ENCODE measurements around the gene AKAP8L. TPM values are rescaled to one million over a fixed set of nuclear protein-coding genes. Genes with fewer than 3 reads are reported as not detected.

The AKAP8L gene
- total RNA-seq, 1 experiment from 2014 or later = 94.0 TPM

GRCh38 chr19:15436012-15436825 lies 17.4 kb upstream of the AKAP8L start:
- Mint-ChIP-seq H3K4me3 (ENCODE audit: low read depth, unreplicated experiment) (no peak overlapping the region), H3K4me1 (ENCODE audit: low read depth, unreplicated experiment) (peaks cover 15% of the 10 kb centered on the region), H3K9me3 (ENCODE audit: low read depth, unreplicated experiment) (no peaks in the 10 kb centered on the region), H3K36me3 (ENCODE audit: insufficient read depth, unreplicated experiment) (peaks cover 21% of the 10 kb centered on the region), H3K27ac (ENCODE audit: unreplicated experiment) (no peak overlapping the region), H3K27me3 (ENCODE audit: unreplicated experiment) (no peaks in the 10 kb centered on the region)
- DNase-seq = no peak
- no TSS peak for BruUV-seq (replicated peaks)
- CTCF ChIA-PET = interaction anchor here (0.5 kb wide), 1 partner anchor 146 kb away, joined by 5 read pairs; no protein-coding TSS in a partner anchor
- intact Hi-C loops (cut with micrococcal nuclease; ENCODE audit: unreplicated experiment) = no loop called here
- TF ChIP-seq CTCF (IDR thresholded peaks at IDR 0.05; ENCODE audit: unreplicated experiment) = no peak

DNA sequence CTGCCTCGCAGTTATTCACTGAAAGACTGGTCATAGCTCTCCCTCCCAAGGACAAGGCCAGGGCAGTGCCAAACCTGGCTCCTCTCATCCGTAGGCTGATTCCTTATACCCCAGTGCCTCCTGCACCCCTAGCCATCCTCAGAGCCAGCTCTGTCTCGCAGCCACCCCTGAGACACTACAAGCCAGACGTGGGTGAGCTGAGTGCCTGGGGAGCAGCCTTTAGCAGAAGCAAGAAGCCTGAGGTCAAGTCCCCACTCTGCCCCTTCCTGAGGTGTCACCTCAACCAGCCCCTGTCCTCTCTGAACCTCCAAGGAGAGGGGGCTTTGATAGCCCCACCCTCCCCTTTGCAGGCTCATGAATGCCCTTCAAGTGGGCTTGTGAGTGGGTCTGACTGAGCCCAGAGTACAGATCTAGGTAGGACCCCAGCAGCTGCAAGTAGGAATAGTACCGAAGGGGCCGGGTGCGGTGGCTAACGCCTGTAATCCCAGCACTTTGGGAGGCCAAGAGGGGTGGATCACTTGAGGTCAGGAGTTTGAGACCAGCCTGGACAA lies 14.8 kb upstream of the AKAP8L start:
- BruUV-seq (replicated peaks) = no TSS peak
- intact Hi-C loops (cut with micrococcal nuclease; ENCODE audit: unreplicated experiment) = no loop called here
- H3K4me1 Mint-ChIP-seq (ENCODE audit: low read depth, unreplicated experiment) = peaks cover 18% of the 10 kb centered on the region
- TF ChIP-seq CTCF (IDR thresholded peaks at IDR 0.05; ENCODE audit: unreplicated experiment) = no peak
- no peaks in the 10 kb centered on the region for H3K9me3 Mint-ChIP-seq (ENCODE audit: low read depth, unreplicated experiment)
- no peak for DNase-seq
- H3K36me3 Mint-ChIP-seq (ENCODE audit: insufficient read depth, unreplicated experiment) = peaks cover 22% of the 10 kb centered on the region
- CTCF ChIA-PET = interaction anchor here (0.7 to 1.6 kb wide), 3 partner anchors 14 to 122 kb away, joined by 3 to 8 read pairs (median 4); partner anchors contain the start of gene AKAP8L
- H3K27ac Mint-ChIP-seq (ENCODE audit: unreplicated experiment) = peak overlapping the region; percentile 58
- H3K27me3 Mint-ChIP-seq (ENCODE audit: unreplicated experiment) = no peaks in the 10 kb centered on the region
- peak overlapping the region; percentile 84 for H3K4me3 Mint-ChIP-seq (ENCODE audit: low read depth, unreplicated experiment)

DNA sequence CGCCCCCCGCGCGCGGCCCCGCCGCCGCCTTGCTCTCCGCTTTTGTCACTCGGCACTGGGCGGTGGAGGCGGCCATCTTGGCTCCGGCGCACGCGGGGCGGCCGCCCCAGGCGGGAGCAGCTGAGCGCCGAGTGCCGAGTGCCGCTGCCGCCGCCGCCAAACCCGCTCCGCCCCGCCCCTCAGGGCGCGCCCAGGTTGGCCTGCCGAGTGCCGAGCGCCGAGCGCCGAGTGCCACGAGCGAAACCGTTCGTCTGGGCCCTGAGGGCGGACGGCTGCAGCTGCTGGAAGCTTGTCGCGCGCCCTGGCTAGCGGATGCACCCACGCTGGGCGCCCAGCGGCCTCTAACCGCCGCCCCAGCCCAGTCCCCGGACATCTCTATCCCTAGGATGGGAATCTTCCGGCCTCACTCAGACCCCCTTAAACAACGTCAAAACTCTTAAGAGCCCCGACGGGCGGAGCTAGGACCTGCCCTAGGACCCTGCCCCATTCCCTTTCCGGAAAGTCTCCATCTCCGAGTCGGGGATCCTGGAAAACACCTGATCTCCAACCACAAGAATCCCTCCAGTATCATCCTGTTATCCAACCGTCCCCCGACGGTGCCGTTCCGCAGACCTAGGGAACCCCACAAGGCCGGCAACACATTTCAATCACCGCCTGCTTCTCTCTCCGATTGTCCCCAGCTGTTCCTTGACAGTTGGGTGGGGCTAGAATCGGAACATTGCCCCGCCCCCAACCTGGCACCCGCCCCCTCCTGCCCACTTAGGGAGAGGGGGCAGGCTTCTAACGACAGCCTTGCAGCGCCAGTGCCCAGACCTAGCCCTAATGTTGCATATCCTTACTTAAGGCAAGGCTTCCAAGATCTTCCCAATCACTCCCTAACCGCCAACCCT lies 14.1 kb upstream of the AKAP8L start:
- no peaks in the 10 kb centered on the region for H3K27me3 Mint-ChIP-seq (ENCODE audit: unreplicated experiment)
- intact Hi-C loops (cut with micrococcal nuclease; ENCODE audit: unreplicated experiment) = no loop called here

More for the DNA sequence above, 14.1 kb upstream of the AKAP8L start:
- peaks cover 22% of the 10 kb centered on the region for H3K36me3 Mint-ChIP-seq (ENCODE audit: insufficient read depth, unreplicated experiment)
- peak overlapping the region; percentile 58 for H3K27ac Mint-ChIP-seq (ENCODE audit: unreplicated experiment)
- peak; percentile 91 for DNase-seq
- CTCF ChIA-PET = interaction anchor here (1.2 to 1.6 kb wide), 2 partner anchors 14 to 123 kb away, joined by 4 to 8 read pairs; partner anchors contain the start of gene AKAP8L
- no TSS peak for BruUV-seq (replicated peaks)
- no peaks in the 10 kb centered on the region for H3K9me3 Mint-ChIP-seq (ENCODE audit: low read depth, unreplicated experiment)
- H3K4me1 Mint-ChIP-seq (ENCODE audit: low read depth, unreplicated experiment) = peaks cover 18% of the 10 kb centered on the region
- no peak for TF ChIP-seq CTCF (IDR thresholded peaks at IDR 0.05; ENCODE audit: unreplicated experiment)
- peak overlapping the region; percentile 84 for H3K4me3 Mint-ChIP-seq (ENCODE audit: low read depth, unreplicated experiment)
